HL-60/S4 (cell line): ENCODE results near the gene ASB10.

Source experiments
- in situ Hi-C: fragments of 300-500 bp; cut with MboI; formaldehyde crosslinking; loops from 2 replicates; pipeline ENCODE4 v1.14.3; 2022; ENCODE audit warnings: low sequenced_read_pairs

The ASB10 gene

GRCh38 chr7:151186640-151187408, at the start of gene ASB10:
ASB10 (minus strand) TSS chr7:151187250; CDS start chr7:151187130, 120 bp downstream.
- in situ Hi-C loops, result no loop called here

DNA sequence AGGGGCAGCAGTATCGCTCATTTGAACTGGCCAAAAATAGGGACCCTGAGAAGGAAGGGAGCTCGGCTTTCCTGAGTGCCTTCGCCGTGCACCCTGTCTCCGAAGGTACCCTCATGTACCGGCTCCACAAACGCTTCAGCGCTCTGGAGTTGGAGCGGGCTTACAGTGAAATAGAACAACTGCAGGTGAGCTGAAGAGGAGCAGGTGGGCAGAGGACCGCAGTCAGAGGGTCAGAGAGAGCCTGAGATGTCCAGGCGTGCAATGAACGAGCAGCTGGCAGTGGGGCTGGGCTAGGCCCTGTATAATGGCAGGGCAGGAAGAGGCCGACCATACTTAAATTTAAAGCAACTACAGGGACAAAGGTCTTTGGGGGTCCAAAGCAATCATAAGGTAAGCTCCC, 49.4 kb upstream of the ASB10 start:
- in situ Hi-C loops, result no loop called here

- in situ Hi-C loops, result no loop called here
These were observed 48.2 kb upstream of the ASB10 start for GRCh38 chr7:151235091-151235787.

DNA sequence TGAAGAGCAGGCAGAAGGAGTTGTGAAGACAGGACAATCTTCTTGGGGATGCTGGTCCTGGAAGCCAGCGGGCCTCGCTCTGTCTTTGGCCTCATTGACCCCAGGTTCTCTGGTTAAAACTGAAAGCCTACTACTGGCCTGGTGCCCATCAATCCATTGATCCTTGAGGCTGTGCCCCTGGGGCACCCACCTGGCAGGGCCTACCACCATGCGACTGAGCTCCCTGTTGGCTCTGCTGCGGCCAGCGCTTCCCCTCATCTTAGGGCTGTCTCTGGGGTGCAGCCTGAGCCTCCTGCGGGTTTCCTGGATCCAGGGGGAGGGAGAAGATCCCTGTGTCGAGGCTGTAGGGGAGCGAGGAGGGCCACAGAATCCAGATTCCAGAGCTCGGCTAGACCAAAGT, 46.8 kb upstream of the ASB10 start:
- in situ Hi-C loops, result no loop called here

GRCh38 chr7:151232917-151233701, 46.1 kb upstream of the ASB10 start:
- in situ Hi-C loops, result no loop called here

- in situ Hi-C loops, result no loop called here
These were observed 45.3 kb upstream of the ASB10 start, which contains the start of gene CHPF2 for GRCh38 chr7:151232091-151232916. CHPF2 (plus strand) TSS chr7:151232483; CDS start chr7:151234012, 1,529 bp downstream.

- in situ Hi-C loops, result no loop called here
These were observed 44.0 kb upstream of the ASB10 start for GRCh38 chr7:151231080-151231479.

- in situ Hi-C loops, result no loop called here
These were observed 42.2 kb upstream of the ASB10 start for GRCh38 chr7:151229249-151229648.

GRCh38 chr7:151228024-151228866, 41.2 kb upstream of the ASB10 start:
- in situ Hi-C loops, result no loop called here

GRCh38 chr7:151226875-151227782, 40.1 kb upstream of the ASB10 start, which contains the start of gene ABCF2:
ABCF2 (minus strand) TSS chr7:151227205; CDS start chr7:151226458, 747 bp downstream.
- in situ Hi-C loops, result no loop called here

DNA sequence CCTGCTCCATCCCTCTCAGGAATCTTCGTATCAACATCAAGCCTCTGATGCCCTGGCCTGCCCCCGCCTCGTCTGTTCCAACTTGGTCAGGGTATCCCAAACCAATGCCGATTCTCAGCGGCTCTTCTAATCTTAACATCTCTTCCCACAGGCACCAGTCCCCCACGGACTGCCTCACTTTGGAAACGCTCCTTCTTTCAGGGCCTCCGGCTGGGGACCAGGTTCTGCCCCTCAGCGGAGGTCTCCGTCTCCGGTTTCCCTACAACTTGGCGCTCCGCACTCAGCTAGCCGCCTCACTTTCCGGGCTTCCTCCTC, 39.5 kb upstream of the ASB10 start:
- in situ Hi-C loops, result no loop called here

GRCh38 chr7:151225948-151226510, 39.0 kb upstream of the ASB10 start:
- in situ Hi-C loops, result no loop called here

DNA sequence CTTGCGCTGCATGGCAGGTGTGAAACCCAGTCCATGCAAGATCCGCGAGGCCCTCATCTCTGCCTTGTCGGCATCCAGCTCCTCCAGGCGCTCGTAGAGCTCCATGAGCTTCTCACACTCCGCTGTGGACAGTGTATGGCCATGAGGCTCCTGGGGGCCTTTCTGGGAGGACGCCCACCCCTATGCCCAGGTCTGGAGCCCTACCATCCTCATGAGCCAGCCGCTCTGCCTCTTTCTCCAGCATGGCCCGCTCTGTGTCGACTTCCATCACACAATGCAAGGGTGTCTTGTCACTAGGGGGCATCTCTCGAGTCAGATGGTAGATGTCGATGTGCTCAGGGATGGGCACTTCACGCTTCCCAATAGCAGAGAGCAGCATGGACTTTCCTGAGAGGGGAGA, 36.7 kb upstream of the ASB10 start:
- in situ Hi-C loops, result no loop called here

DNA sequence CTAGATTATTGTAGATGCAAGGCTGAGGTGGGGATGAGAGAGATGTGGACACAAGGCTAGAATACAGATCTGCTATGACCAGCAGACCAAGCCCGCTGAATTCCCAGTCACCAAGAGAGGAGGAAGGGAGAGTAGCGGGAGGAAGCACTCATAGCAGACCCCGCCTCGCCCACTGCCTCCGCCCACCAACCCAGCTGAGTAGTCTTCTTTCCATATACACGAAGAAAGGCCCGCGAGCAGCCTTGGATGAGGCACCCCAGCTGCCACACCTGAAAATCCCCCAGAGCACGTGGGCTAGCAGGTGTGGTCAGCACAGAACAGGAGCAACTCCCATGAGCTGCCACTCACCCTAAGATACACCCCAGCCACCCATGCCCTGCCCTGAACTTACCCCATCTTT, 31.1 kb upstream of the ASB10 start:
- in situ Hi-C loops, result no loop called here

DNA sequence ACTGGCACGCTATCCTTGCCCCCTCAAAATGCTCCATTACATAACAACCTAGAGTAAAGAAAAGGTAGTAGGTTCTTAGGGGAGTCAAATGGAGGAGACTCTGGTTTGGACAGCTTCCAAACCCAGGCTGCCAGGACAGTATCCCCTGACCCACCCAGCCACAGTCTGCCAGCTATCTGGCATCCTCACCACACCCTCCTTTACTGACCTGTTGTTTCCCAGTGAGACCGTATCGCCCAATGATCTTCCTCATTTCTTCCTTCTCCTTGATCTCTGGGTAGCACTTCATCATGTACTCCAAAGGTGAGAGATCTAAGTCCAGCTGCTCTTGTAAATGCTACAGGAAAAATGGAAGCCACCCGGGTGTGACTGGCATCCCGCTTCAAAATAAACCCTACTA, 28.3 kb upstream of the ASB10 start:
- in situ Hi-C loops, result no loop called here

GRCh38 chr7:151213826-151214225, 26.8 kb upstream of the ASB10 start:
- in situ Hi-C loops, result no loop called here

DNA sequence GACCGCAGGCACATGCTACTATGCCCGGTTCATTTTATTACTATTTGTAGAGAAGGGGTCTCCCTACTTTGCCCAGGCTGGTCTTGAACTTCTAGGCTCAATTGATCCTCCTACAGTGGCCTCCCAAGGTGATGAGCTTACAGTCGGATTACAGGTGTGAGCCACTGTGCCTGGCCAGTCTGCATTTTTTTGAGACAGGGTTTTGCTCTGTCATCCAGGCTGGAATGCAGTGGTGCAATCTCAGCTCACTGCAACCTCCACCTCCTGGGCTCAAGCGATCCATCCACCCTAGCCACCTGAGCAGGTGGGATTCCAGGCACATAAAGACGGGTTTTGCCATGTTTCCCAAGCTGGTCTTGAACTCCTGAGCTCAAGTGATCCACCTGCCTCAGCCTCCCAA, 25.6 kb upstream of the ASB10 start:
- in situ Hi-C loops, result no loop called here

GRCh38 chr7:151211155-151211772, 24.2 kb upstream of the ASB10 start:
- in situ Hi-C loops, result no loop called here
